Type B pancreatic cell (in vitro differentiated cells): ENCODE data around the gene RANBP1. TPM values are rescaled to one million over a fixed set of nuclear protein-coding genes. Genes with fewer than 3 reads are reported as not detected.

ENCODE experiments used
- DNase-seq: peaks from one replicate; pipeline ENCODE4 v3.0.0; 2021; ENCODE audit warnings: mixed read lengths; ENCODE audit not compliant: unreplicated experiment; ENCODE audit errors: extremely low spot score
- H3K27ac Mint-ChIP-seq: 2 replicates; pipeline ENCODE4 v1.8.0; 2021; ENCODE audit warnings: mild to moderate bottlenecking, mixed read lengths
- H3K27me3 Mint-ChIP-seq: 2 replicates; pipeline ENCODE4 v1.8.0; 2021; ENCODE audit warnings: mixed read lengths
- H3K36me3 Mint-ChIP-seq: 2 replicates; pipeline ENCODE4 v1.8.0; 2021; ENCODE audit warnings: mixed read lengths
- H3K4me1 Mint-ChIP-seq: one replicate; pipeline ENCODE4 v1.8.0; 2021; ENCODE audit warnings: mixed read lengths; ENCODE audit not compliant: unreplicated experiment
- H3K4me3 Mint-ChIP-seq: 2 replicates; pipeline ENCODE4 v1.8.0; 2021; ENCODE audit warnings: mild to moderate bottlenecking, mixed read lengths
- H3K9me3 Mint-ChIP-seq: 2 replicates; pipeline ENCODE4 v1.8.0; 2021; ENCODE audit warnings: mixed read lengths
- total RNA-seq: library from RNA; stranded (reverse); gene quantifications from 2 replicates; pipeline ENCODE4 v1.2.1, GENCODE V29; 2021; ENCODE audit warnings: low replicate concordance
- TF ChIP-seq, protein P1 (sequence below): fragments of 200-600 bp; sonication (generic); conservative IDR thresholded peaks from 2 replicates; pipeline ENCODE4 v1.5.0; 2021; ENCODE audit warnings: antibody characterized with exemption, mild to moderate bottlenecking

The RANBP1 gene
- total RNA-seq, 1 donor from 2014 or later: 235 TPM

GRCh38 chr22:20140521-20140964 is 24.6 kb downstream of the RANBP1 start:
- H3K4me3 Mint-ChIP-seq: no peak overlapping the region
- no peaks in the 10 kb centered on the region for H3K27me3 Mint-ChIP-seq
- TF ChIP-seq, protein P1, sequence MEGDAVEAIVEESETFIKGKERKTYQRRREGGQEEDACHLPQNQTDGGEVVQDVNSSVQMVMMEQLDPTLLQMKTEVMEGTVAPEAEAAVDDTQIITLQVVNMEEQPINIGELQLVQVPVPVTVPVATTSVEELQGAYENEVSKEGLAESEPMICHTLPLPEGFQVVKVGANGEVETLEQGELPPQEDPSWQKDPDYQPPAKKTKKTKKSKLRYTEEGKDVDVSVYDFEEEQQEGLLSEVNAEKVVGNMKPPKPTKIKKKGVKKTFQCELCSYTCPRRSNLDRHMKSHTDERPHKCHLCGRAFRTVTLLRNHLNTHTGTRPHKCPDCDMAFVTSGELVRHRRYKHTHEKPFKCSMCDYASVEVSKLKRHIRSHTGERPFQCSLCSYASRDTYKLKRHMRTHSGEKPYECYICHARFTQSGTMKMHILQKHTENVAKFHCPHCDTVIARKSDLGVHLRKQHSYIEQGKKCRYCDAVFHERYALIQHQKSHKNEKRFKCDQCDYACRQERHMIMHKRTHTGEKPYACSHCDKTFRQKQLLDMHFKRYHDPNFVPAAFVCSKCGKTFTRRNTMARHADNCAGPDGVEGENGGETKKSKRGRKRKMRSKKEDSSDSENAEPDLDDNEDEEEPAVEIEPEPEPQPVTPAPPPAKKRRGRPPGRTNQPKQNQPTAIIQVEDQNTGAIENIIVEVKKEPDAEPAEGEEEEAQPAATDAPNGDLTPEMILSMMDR: no peak
- no peaks in the 10 kb centered on the region for H3K36me3 Mint-ChIP-seq
- DNase-seq: no peak
- H3K9me3 Mint-ChIP-seq: no peaks in the 10 kb centered on the region
- H3K4me1 Mint-ChIP-seq: peaks cover 6% of the 10 kb centered on the region
- no peak overlapping the region for H3K27ac Mint-ChIP-seq

- no peaks in the 10 kb centered on the region for H3K36me3 Mint-ChIP-seq
- no peak overlapping the region for H3K27ac Mint-ChIP-seq
- DNase-seq: no peak
- H3K4me1 Mint-ChIP-seq: peaks cover 3% of the 10 kb centered on the region
- no peaks in the 10 kb centered on the region for H3K27me3 Mint-ChIP-seq
- no peak overlapping the region for H3K4me3 Mint-ChIP-seq
- TF ChIP-seq, protein P1: no peak
- no peaks in the 10 kb centered on the region for H3K9me3 Mint-ChIP-seq
Observed at GRCh38 chr22:20141186-20142077, 25.5 kb downstream of the RANBP1 start.

- Mint-ChIP-seq H3K36me3 (no peaks in the 10 kb centered on the region), H3K4me3 (no peak overlapping the region), H3K27me3 (no peaks in the 10 kb centered on the region), H3K27ac (no peak overlapping the region), H3K9me3 (no peaks in the 10 kb centered on the region), H3K4me1 (no peaks in the 10 kb centered on the region)
- TF ChIP-seq, protein P1: no peak
- DNase-seq: no peak
Observed at GRCh38 chr22:20142711-20143621, 27.1 kb downstream of the RANBP1 start.

- Mint-ChIP-seq H3K27ac (no peak overlapping the region), H3K27me3 (no peaks in the 10 kb centered on the region), H3K9me3 (no peaks in the 10 kb centered on the region), H3K4me1 (no peaks in the 10 kb centered on the region), H3K4me3 (no peak overlapping the region), H3K36me3 (no peaks in the 10 kb centered on the region)
- TF ChIP-seq, protein P1: no peak
- DNase-seq: no peak
Observed at GRCh38 chr22:20143883-20144665, 28.2 kb downstream of the RANBP1 start.

DNA sequence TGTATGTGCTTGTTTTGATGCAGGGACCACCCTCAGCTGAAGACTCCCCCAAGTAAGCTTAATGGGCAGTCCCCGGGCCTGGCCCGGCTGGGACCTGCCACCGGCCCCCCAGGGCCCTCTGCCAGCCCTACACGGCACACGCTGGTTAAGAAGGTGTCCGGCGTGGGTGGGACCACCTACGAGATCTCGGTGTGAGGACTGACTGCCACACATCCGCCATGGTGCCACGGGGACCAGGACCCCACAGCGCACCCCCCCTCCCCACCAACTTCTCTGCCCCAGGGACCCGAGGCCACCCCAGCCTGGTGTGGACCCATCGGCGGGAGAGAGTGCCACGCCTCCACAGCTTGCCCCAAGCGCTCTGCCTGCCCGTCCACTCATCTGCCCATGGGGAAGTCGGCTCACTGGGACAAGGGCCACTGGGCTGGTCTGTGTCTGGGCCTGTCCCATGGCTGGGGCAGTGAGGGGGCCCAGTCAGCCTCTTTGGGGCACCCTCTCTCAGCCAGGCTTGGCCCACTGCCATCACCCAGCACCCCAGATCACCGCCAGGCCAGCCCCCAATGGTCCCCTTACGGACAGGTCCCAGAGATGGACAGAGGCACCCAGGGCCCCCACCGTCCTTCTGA is 29.4 kb downstream of the RANBP1 start:
- H3K9me3 Mint-ChIP-seq: no peaks in the 10 kb centered on the region
- H3K27me3 Mint-ChIP-seq: no peaks in the 10 kb centered on the region
- DNase-seq: no peak
- H3K4me3 Mint-ChIP-seq: no peak overlapping the region
- H3K36me3 Mint-ChIP-seq: no peaks in the 10 kb centered on the region
- H3K27ac Mint-ChIP-seq: no peak overlapping the region
- TF ChIP-seq, protein P1: no peak
- H3K4me1 Mint-ChIP-seq: no peaks in the 10 kb centered on the region
